Smooth muscle cell (in vitro differentiated cells): ENCODE data around the gene RECQL5. TPM values are rescaled to one million over a fixed set of nuclear protein-coding genes. Genes with fewer than 3 reads are reported as not detected.
"Not testable (repeated sequence)": the region's sequence is repeated elsewhere in the genome, so short reads cannot be mapped to it uniquely, and the experiment has no call there.

Source experiments
- DNase-seq: peaks from one replicate; lab custom pipeline; 2025; ENCODE audit not compliant: unreplicated experiment; lab: John Stamatoyannopoulos, UW
- H2AFZ ChIP-seq: fragments of 200-600 bp; sonication (generic); 2 replicates; pipeline ENCODE4 v1.6.0; 2016; ENCODE audit warnings: antibody characterized with exemption, low read depth, mild to moderate bottlenecking
- H3F3A ChIP-seq: fragments of 200-600 bp; sonication (generic); 2 replicates; pipeline ENCODE4 v1.6.0; 2017; ENCODE audit warnings: antibody characterized with exemption, low read depth
- H3K27ac ChIP-seq: fragments of 200-600 bp; sonication (generic); 2 replicates; pipeline ENCODE4 v1.5.1; 2016; ENCODE audit warnings: low read depth, mild to moderate bottlenecking
- H3K27me3 ChIP-seq: fragments of 200-600 bp; sonication (generic); 2 replicates; pipeline ENCODE4 v1.6.1; 2016; ENCODE audit warnings: low read depth, mild to moderate bottlenecking
- H3K36me3 ChIP-seq: fragments of 200-600 bp; sonication (generic); 2 replicates; pipeline ENCODE4 v1.5.1; 2016; ENCODE audit warnings: low read depth
- H3K4me1 ChIP-seq: fragments of 200-600 bp; sonication (generic); 2 replicates; pipeline ENCODE4 v1.5.1; 2016; ENCODE audit warnings: low read depth
- H3K4me2 ChIP-seq: fragments of 200-600 bp; sonication (generic); 2 replicates; pipeline ENCODE4 v1.6.0; 2016; ENCODE audit warnings: mild to moderate bottlenecking
- H3K4me3 ChIP-seq: fragments of 200-600 bp; sonication (generic); 2 replicates; pipeline ENCODE4 v1.5.1; 2016; ENCODE audit warnings: mild to moderate bottlenecking
- H3K79me2 ChIP-seq: fragments of 200-600 bp; sonication (generic); 2 replicates; pipeline ENCODE4 v1.6.0; 2016; ENCODE audit warnings: low read depth, mild to moderate bottlenecking
- H3K9ac ChIP-seq: fragments of 200-600 bp; sonication (generic); 2 replicates; pipeline ENCODE4 v1.6.0; 2016; ENCODE audit warnings: low read depth
- H3K9me3 ChIP-seq: fragments of 200-600 bp; sonication (generic); replicated peaks from 2 replicates; pipeline ENCODE4 v1.5.1; 2016; ENCODE audit warnings: low read depth
- H4K20me1 ChIP-seq: fragments of 200-600 bp; sonication (generic); 2 replicates; pipeline ENCODE4 v1.6.0; 2016; ENCODE audit warnings: low read depth
- WGBS: methylation state at CpG from one replicate; pipeline ENCODE4 v1.1.7; 2016; ENCODE audit warnings: low lambda C conversion rate; 5-methylcytosine and 5-hydroxymethylcytosine counted together
- polyA plus RNA-seq: library from polyadenylated mRNA; unstranded; fragments of >200 nt; fragmentation: Nextera tagmentation; extraction: Ambion mirVana; gene quantifications from 2 replicates; pipeline ENCODE4 v1.2.1, GENCODE V29; 2016
- total RNA-seq: library from RNA; depleted of rRNA; stranded (reverse); fragments of >200 nt; gene quantifications from 2 replicates; pipeline ENCODE4 v1.2.3, GENCODE V29; 2014
- TF ChIP-seq, protein P1 (sequence below): fragments of 200-600 bp; sonication (generic); IDR thresholded peaks from 2 replicates; pipeline ENCODE4 v1.5.1; 2017; ENCODE audit warnings: borderline replicate concordance, mild to moderate bottlenecking, antibody characterized with exemption; ENCODE audit not compliant: insufficient read depth, poor library complexity, severe bottlenecking

The RECQL5 gene
- total and polyA plus RNA-seq, 2 experiments from 2014 or later = 15.7 to 38.2 TPM

DNA sequence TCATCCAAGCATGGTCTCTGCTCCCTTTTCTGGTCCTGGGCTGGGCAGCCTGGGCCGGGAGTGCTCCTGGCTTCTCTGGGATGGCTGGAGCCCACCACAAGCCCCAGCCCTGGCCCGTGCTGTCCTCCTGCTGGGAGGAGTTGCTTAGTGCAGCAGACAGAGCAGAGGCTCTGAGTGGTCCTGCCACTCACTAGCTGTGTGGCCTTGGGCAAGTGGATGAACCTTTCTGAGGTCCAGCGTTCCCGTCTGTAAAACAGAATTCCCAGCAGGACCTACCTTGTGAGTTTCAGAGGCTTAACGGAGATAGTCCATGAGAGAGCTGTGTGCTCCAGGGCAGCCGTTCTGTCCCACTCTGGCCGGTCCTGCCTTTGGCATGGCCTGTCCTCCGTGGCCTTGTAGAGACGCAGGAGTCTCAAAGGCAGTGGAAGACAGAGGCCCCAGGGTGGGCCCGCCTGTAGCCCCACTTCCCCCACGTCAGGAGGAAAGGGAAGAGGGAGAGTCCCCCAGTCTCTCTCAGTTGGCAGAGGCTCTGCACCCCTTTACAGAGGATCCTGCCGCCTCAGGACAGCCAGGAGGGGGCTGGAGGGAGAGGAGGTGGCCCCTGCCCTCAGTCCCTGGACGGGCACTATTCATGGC lies 71.6 kb downstream of the RECQL5 start:
- no peak overlapping the region for H3K9ac ChIP-seq
- TF ChIP-seq, protein P1, sequence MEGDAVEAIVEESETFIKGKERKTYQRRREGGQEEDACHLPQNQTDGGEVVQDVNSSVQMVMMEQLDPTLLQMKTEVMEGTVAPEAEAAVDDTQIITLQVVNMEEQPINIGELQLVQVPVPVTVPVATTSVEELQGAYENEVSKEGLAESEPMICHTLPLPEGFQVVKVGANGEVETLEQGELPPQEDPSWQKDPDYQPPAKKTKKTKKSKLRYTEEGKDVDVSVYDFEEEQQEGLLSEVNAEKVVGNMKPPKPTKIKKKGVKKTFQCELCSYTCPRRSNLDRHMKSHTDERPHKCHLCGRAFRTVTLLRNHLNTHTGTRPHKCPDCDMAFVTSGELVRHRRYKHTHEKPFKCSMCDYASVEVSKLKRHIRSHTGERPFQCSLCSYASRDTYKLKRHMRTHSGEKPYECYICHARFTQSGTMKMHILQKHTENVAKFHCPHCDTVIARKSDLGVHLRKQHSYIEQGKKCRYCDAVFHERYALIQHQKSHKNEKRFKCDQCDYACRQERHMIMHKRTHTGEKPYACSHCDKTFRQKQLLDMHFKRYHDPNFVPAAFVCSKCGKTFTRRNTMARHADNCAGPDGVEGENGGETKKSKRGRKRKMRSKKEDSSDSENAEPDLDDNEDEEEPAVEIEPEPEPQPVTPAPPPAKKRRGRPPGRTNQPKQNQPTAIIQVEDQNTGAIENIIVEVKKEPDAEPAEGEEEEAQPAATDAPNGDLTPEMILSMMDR = no peak
- H3K4me2 ChIP-seq = no peak overlapping the region
- no peak overlapping the region for H2AFZ ChIP-seq
- no peaks in the 10 kb centered on the region for H3F3A ChIP-seq
- no peaks in the 10 kb centered on the region for H4K20me1 ChIP-seq
- H3K79me2 ChIP-seq = no peaks in the 10 kb centered on the region
- DNase-seq = no peak
- H3K9me3 ChIP-seq = no peaks in the 10 kb centered on the region
- no peaks in the 10 kb centered on the region for H3K36me3 ChIP-seq
- no peaks in the 10 kb centered on the region for H3K4me1 ChIP-seq
- no peak overlapping the region for H3K4me3 ChIP-seq
- 87% methylated on average over 13 of the region's 13 CpGs for WGBS
- H3K27ac ChIP-seq = no peak overlapping the region
- no peaks in the 10 kb centered on the region for H3K27me3 ChIP-seq

DNA sequence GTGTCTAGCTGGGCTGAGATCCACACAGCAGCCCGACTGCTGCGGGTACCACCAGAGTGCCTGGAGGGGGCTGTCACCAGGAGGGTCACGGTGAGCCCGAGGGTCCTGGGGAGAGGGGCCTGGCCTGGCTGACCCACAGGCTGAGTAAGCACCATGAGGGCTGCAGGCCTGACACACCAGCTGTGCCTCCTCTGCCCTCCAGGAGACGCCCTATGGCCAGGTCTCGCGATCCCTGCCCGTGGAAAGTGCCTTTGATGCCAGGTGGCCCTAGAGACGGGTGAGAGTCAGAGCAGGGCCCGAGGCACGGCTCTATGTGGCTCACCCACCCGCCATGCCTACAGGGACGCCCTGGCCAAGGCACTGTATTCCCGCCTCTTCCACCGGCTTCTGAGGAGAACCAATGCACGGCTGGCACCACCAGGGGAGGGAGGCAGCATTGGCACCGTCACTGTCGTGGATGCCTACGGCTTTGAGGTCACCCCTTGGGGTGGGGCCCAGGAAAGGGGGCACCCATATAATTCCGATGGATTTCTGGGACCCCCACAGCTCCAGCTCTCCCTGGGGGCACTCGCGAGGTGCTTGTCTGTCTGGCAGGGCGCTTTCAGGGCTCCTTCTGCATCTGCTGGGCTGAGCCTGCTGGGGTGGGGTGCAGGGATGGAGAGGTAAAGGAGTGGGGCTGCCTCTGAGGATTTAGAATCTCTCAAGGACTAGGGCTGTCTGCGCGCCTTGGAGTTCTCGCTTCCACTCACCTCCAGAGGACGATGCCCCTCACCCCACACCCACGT lies 72.3 kb downstream of the RECQL5 start:
- H3F3A ChIP-seq = no peaks in the 10 kb centered on the region
- no peak overlapping the region for H3K9ac ChIP-seq
- no peak overlapping the region for H3K4me3 ChIP-seq
- no peaks in the 10 kb centered on the region for H3K79me2 ChIP-seq
- no peak overlapping the region for H2AFZ ChIP-seq
- H3K9me3 ChIP-seq = no peaks in the 10 kb centered on the region
- no peaks in the 10 kb centered on the region for H3K4me1 ChIP-seq
- no peaks in the 10 kb centered on the region for H3K36me3 ChIP-seq
- no peak overlapping the region for H3K27ac ChIP-seq
- H3K4me2 ChIP-seq = no peak overlapping the region
- H3K27me3 ChIP-seq = no peaks in the 10 kb centered on the region
- TF ChIP-seq, protein P1 = no peak
- H4K20me1 ChIP-seq = no peaks in the 10 kb centered on the region
- DNase-seq = no peak
- WGBS = 94% methylated on average over 23 of the region's 28 CpGs

DNA sequence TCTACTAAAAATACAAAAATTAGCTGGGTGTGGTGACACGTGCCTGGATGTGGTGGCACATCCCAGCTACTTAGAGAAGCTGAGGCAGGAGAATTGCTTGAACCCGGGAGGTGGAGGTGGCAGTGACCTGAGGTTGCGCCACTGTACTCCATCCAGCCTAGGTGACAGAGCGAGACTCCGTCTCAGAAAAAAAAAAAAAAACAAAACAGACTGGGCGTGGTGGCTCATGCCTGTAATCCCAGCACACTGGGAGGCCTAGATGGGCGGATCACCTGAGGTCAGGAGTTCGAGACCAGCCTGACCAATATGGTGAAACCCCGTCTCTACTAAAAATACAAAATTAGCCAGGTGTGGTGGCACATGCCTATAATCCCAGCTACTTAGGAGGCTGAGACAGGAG lies 73.5 kb downstream of the RECQL5 start:
- H3K27ac ChIP-seq, H3K27me3 ChIP-seq, H3K4me1 ChIP-seq, H3K79me2 ChIP-seq, H2AFZ ChIP-seq, H3F3A ChIP-seq, H3K4me2 ChIP-seq, H3K4me3 ChIP-seq, H4K20me1 ChIP-seq, DNase-seq, H3K36me3 ChIP-seq, H3K9ac ChIP-seq, H3K9me3 ChIP-seq: not testable (repeated sequence)
- 87% methylated on average over 9 of the region's 9 CpGs for WGBS

DNA sequence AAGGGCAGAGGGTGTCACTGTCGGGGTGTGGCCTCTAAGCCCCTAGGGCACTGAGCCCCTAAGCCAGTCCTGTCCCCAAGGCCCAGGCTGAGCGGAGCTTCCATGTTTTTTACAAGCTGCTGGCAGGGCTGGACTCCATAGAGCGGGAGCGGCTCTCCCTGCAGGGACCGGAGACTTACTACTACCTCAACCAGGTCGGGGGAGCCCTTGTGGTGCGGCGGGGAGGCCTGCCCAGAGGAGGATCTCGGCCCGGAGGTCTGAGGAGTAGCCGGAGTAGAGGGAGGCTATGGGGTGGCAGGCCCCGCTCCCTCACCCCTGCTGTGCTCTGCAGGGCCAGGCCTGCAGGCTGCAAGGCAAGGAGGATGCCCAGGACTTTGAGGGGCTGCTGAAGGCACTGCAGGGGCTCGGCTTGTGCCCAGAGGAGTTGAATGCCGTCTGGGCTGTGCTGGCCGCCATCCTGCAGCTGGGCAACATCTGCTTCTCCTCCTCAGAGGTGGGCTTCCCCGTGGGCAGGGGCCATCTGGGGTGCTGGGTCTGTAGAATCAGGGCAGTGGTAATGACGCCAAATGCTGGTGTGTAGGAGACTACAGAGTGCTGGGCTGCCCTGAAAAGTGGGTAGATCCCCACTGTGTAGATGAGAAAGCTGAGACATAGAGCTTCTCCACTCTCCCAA lies 74.5 kb downstream of the RECQL5 start:
- Histone ChIP-seq H3K36me3 (no peaks in the 10 kb centered on the region), H4K20me1 (no peaks in the 10 kb centered on the region), H3K27me3 (no peaks in the 10 kb centered on the region), H3K27ac (no peak overlapping the region), H3K4me1 (no peaks in the 10 kb centered on the region), H3K9me3 (no peaks in the 10 kb centered on the region), H2AFZ (no peak overlapping the region), H3K9ac (no peak overlapping the region), H3K4me3 (no peak overlapping the region), H3K79me2 (no peaks in the 10 kb centered on the region), H3F3A (peaks cover 4% of the 10 kb centered on the region), H3K4me2 (no peak overlapping the region)
- TF ChIP-seq, protein P1 = no peak
- 91% methylated on average over 14 of the region's 17 CpGs for WGBS
- DNase-seq = no peak
